K562 (cell line): Measurements from ENCODE around the gene SPAM1. TPM values are rescaled to one million over a fixed set of nuclear protein-coding genes. Genes with fewer than 3 reads are reported as not detected.

Experiments used
- CHD4 ChIP-seq: fragments of 200-600 bp; sonication (generic); IDR thresholded peaks from 3 replicates; pipeline ENCODE4 v1.6.1; 2012; ENCODE audit warnings: low read depth, mild to moderate bottlenecking, mixed read lengths, low read length, inconsistent platforms; ENCODE audit not compliant: insufficient read depth, insufficient replicate concordance, poor library complexity, severe bottlenecking
- JUNB ChIP-seq: fragments of 450-650 bp; formaldehyde crosslinking; conservative IDR thresholded peaks from 2 replicates; pipeline ENCODE4 v1.4.0; 2020; ENCODE audit warnings: mild to moderate bottlenecking
- KDM2B ChIP-seq: fragments of 250-450 bp; sonication (Bioruptor Pico); IDR thresholded peaks from 2 replicates; pipeline ENCODE4 v1.8.0; 2021; ENCODE audit warnings: mild to moderate bottlenecking, moderate library complexity
- MED1 ChIP-seq: sonication (generic); formaldehyde crosslinking; IDR thresholded peaks from 2 replicates; pipeline ENCODE4 v1.8.1; 2023; ENCODE audit warnings: missing genetic modification reagents, borderline replicate concordance
- MYBL2 ChIP-seq, 2 experiments: fragments of 450-650 bp in 1 of 2; sonication (generic) in 1 of 2; formaldehyde crosslinking in 1 of 2; IDR thresholded peaks; 2 replicates each; pipeline versions ENCODE4 v1.6.1 to v1.8.1; 2017 to 2022; ENCODE audit warnings: borderline replicate concordance in 1 of 2, inconsistent platforms in 1 of 2, low read depth in 1 of 2, mild to moderate bottlenecking in 1 of 2, missing genetic modification reagents in 1 of 2, moderate library complexity in 1 of 2
- NR1H2 ChIP-seq: sonication (generic); formaldehyde crosslinking; IDR thresholded peaks from 2 replicates; pipeline ENCODE4 v1.4.0; 2020; ENCODE audit warnings: mild to moderate bottlenecking, missing genetic modification reagents
- POLR2H ChIP-seq: IDR thresholded peaks from 2 replicates; pipeline ENCODE4 v1.6.1; 2016; ENCODE audit warnings: missing genetic modification characterization, low read depth, mild to moderate bottlenecking, control low read depth, missing compliant biosample characterization, moderate library complexity
- RFX7 ChIP-seq: fragments of 250-450 bp; sonication (Bioruptor Pico); IDR thresholded peaks from 2 replicates; pipeline ENCODE4 v1.5.1; 2021; ENCODE audit warnings: mild to moderate bottlenecking
- SRF ChIP-seq, 2 experiments: fragments of 250-450, 450-650 bp in 1 of 2; sonication (Bioruptor Pico) in 1 of 2; sonication (generic) in 1 of 2; formaldehyde crosslinking; IDR thresholded peaks; 2 replicates each; pipeline versions ENCODE4 v1.5.0 to v1.5.1; 2020 to 2022; ENCODE audit warnings: mild to moderate bottlenecking in 1 of 2, missing genetic modification reagents in 1 of 2
- U2AF2 ChIP-seq: fragments of 200-400 bp; formaldehyde crosslinking; optimal IDR thresholded peaks from 2 replicates; pipeline ENCODE3; 2017; ENCODE audit warnings: low read depth, mild to moderate bottlenecking, low read length
- YY1 ChIP-seq, 3 experiments: IDR thresholded peaks; 2 replicates each; pipeline ENCODE4 v1.6.1; 2011; ENCODE audit warnings: low read length in 2 of 3, mild to moderate bottlenecking in 2 of 3, moderate library complexity in 2 of 3, borderline replicate concordance in 1 of 3, control low read depth in 1 of 3, low read depth in 1 of 3; ENCODE audit not compliant: insufficient read depth in 3 of 3, insufficient replicate concordance in 2 of 3, control insufficient read depth in 1 of 3, insufficient read length in 1 of 3; ENCODE audit errors: extremely low read depth in 1 of 3
- polyA plus RNA-seq, 8 experiments: library from polyadenylated mRNA; depleted of rRNA in 4 of 8; stranded (reverse) in 5 of 8; unstranded in 3 of 8; fragments of >200 nt; fragmentation: Nextera tagmentation in 2 of 8; fragmentation: Illumina TruSeq in 1 of 8; extraction: Ambion mirVana in 2 of 8; extraction: Trizol in 1 of 8; gene quantifications; 2 replicates each; pipeline versions ENCODE4 v1.2.1 to v1.2.3, GENCODE V29; 2011 to 2014; ENCODE audit warnings: inconsistent platforms in 1 of 8, missing spikeins in 1 of 8
- total RNA-seq, 7 experiments: library from RNA; depleted of rRNA in 6 of 7; stranded (reverse); fragments of >200 nt in 6 of 7; fragmentation: Illumina TruSeq in 2 of 7; extraction: Trizol in 2 of 7; gene quantifications; 2 replicates each; pipeline versions ENCODE4 v1.2.1 to v1.2.3, GENCODE V29; 2011 to 2021; ENCODE audit warnings: low replicate concordance in 1 of 7
- TF ChIP-seq, protein P1 (sequence below): fragments of 250-450 bp; sonication (Bioruptor Pico); IDR thresholded peaks from 2 replicates; pipeline ENCODE4 v1.4.0; 2020
- TF ChIP-seq, protein P2 (sequence below), 3 experiments: fragments of 200-800 bp in 1 of 3; fragments of 250-450 bp in 1 of 3; fragments of 450-650 bp in 1 of 3; sonication (Bioruptor Pico) in 1 of 3; sonication (Bioruptor generic) in 1 of 3; formaldehyde crosslinking in 1 of 3; IDR thresholded peaks; 2 replicates each; pipeline versions ENCODE4 v1.6.1 to v1.8.0; 2016 to 2022; ENCODE audit warnings: mild to moderate bottlenecking in 2 of 3, missing genetic modification characterization in 2 of 3, missing compliant biosample characterization in 1 of 3, moderate library complexity in 1 of 3
- TF ChIP-seq, protein P3 (sequence below): sonication (generic); formaldehyde crosslinking; IDR thresholded peaks from 2 replicates; pipeline ENCODE4 v1.8.1; 2023; ENCODE audit warnings: mild to moderate bottlenecking, missing genetic modification reagents

The SPAM1 gene
- total and polyA plus RNA-seq, 9 of the 15 experiments (the other 6 are each of a cell fraction or from before 2014, with no cell fraction given): not detected

DNA sequence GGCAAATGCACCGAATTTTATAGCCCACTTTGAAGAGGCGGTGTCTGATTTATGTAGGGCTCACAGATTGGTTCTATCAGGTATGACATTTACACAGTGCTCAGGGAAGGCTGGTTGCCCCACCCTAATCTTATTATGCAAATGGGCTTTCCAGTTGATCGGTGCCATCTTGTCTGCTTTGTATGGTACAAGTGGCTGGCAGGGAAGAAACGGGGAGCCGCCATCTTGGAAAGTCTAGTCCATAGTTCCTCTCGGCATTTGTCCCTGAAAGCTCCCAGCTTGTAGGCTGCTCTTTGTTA lies 71.2 kb downstream of the SPAM1 start (continued):
- TF ChIP-seq YY1 (IDR thresholded peaks at IDR 0.05; ENCODE audit: borderline replicate concordance in 1 of 3, control insufficient read depth in 1 of 3, extremely low read depth in 1 of 3, insufficient read depth in 3 of 3, insufficient read length in 1 of 3, insufficient replicate concordance in 2 of 3, low read depth in 1 of 3, low read length in 2 of 3): peak in 1 of 3 experiments; percentile 45
- no peak for TF ChIP-seq MED1
- TF ChIP-seq RFX7 (CRISPR knock-in tag): no peak
- TF ChIP-seq JUNB (CRISPR knock-in tag): no peak
- no peak for TF ChIP-seq SRF (CRISPR knock-in tag; IDR thresholded peaks at IDR 0.05)
- TF ChIP-seq, protein P1, sequence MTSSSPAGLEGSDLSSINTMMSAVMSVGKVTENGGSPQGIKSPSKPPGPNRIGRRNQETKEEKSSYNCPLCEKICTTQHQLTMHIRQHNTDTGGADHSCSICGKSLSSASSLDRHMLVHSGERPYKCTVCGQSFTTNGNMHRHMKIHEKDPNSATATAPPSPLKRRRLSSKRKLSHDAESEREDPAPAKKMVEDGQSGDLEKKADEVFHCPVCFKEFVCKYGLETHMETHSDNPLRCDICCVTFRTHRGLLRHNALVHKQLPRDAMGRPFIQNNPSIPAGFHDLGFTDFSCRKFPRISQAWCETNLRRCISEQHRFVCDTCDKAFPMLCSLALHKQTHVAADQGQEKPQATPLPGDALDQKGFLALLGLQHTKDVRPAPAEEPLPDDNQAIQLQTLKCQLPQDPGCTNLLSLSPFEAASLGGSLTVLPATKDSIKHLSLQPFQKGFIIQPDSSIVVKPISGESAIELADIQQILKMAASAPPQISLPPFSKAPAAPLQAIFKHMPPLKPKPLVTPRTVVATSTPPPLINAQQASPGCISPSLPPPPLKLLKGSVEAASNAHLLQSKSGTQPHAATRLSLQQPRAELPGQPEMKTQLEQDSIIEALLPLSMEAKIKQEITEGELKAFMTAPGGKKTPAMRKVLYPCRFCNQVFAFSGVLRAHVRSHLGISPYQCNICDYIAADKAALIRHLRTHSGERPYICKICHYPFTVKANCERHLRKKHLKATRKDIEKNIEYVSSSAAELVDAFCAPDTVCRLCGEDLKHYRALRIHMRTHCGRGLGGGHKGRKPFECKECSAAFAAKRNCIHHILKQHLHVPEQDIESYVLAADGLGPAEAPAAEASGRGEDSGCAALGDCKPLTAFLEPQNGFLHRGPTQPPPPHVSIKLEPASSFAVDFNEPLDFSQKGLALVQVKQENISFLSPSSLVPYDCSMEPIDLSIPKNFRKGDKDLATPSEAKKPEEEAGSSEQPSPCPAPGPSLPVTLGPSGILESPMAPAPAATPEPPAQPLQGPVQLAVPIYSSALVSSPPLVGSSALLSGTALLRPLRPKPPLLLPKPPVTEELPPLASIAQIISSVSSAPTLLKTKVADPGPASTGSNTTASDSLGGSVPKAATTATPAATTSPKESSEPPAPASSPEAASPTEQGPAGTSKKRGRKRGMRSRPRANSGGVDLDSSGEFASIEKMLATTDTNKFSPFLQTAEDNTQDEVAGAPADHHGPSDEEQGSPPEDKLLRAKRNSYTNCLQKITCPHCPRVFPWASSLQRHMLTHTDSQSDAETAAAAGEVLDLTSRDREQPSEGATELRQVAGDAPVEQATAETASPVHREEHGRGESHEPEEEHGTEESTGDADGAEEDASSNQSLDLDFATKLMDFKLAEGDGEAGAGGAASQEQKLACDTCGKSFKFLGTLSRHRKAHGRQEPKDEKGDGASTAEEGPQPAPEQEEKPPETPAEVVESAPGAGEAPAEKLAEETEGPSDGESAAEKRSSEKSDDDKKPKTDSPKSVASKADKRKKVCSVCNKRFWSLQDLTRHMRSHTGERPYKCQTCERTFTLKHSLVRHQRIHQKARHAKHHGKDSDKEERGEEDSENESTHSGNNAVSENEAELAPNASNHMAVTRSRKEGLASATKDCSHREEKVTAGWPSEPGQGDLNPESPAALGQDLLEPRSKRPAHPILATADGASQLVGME (CRISPR knock-in tag): no peak
- TF ChIP-seq KDM2B: no peak
- no peak for TF ChIP-seq CHD4
- TF ChIP-seq POLR2H (tag): 0 out of 2 replicates have a peak, but pooled peaks have one; percentile 5
- TF ChIP-seq U2AF2: no peak
- no peak for TF ChIP-seq NR1H2 (CRISPR knock-in tag)
- TF ChIP-seq, protein P2, sequence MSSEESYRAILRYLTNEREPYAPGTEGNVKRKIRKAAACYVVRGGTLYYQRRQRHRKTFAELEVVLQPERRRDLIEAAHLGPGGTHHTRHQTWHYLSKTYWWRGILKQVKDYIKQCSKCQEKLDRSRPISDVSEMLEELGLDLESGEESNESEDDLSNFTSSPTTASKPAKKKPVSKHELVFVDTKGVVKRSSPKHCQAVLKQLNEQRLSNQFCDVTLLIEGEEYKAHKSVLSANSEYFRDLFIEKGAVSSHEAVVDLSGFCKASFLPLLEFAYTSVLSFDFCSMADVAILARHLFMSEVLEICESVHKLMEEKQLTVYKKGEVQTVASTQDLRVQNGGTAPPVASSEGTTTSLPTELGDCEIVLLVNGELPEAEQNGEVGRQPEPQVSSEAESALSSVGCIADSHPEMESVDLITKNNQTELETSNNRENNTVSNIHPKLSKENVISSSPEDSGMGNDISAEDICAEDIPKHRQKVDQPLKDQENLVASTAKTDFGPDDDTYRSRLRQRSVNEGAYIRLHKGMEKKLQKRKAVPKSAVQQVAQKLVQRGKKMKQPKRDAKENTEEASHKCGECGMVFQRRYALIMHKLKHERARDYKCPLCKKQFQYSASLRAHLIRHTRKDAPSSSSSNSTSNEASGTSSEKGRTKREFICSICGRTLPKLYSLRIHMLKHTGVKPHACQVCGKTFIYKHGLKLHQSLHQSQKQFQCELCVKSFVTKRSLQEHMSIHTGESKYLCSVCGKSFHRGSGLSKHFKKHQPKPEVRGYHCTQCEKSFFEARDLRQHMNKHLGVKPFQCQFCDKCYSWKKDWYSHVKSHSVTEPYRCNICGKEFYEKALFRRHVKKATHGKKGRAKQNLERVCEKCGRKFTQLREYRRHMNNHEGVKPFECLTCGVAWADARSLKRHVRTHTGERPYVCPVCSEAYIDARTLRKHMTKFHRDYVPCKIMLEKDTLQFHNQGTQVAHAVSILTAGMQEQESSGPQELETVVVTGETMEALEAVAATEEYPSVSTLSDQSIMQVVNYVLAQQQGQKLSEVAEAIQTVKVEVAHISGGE (CRISPR knock-in tag; IDR thresholded peaks at IDR 0.05): peak in 1 of 3 experiments; percentile 71; a peak in 1 of 6 replicates
- no peak for TF ChIP-seq MYBL2 (IDR thresholded peaks at IDR 0.05; ENCODE audit: low read depth)
- no peak for TF ChIP-seq MYBL2 (CRISPR knock-in tag; IDR thresholded peaks at IDR 0.05; ENCODE audit: borderline replicate concordance)
- TF ChIP-seq, protein P3, sequence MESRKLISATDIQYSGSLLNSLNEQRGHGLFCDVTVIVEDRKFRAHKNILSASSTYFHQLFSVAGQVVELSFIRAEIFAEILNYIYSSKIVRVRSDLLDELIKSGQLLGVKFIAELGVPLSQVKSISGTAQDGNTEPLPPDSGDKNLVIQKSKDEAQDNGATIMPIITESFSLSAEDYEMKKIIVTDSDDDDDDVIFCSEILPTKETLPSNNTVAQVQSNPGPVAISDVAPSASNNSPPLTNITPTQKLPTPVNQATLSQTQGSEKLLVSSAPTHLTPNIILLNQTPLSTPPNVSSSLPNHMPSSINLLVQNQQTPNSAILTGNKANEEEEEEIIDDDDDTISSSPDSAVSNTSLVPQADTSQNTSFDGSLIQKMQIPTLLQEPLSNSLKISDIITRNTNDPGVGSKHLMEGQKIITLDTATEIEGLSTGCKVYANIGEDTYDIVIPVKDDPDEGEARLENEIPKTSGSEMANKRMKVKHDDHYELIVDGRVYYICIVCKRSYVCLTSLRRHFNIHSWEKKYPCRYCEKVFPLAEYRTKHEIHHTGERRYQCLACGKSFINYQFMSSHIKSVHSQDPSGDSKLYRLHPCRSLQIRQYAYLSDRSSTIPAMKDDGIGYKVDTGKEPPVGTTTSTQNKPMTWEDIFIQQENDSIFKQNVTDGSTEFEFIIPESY (CRISPR knock-in tag): no peak
